ENCODE results near the gene CTNNA1.

Gene CTNNA1

GRCh38 chr5:138954257-138955012 is 201.2 kb downstream of the CTNNA1 start:
- no peaks in the 10 kb centered on the region for H3K27me3 ChIP-seq (ENCODE audit: control insufficient read depth in 5 of 5, insufficient read depth in 4 of 5, low read length in 5 of 5)
- no peaks in the 10 kb centered on the region for H3K9me3 ChIP-seq (ENCODE audit: control insufficient read depth in 5 of 5, low read length in 5 of 5)
- no peaks in the 10 kb centered on the region for H3K36me3 ChIP-seq (ENCODE audit: control insufficient read depth in 5 of 5, insufficient read depth in 5 of 5, low read length in 5 of 5)
- peaks cover 24 to 64% (median 57%) of the 10 kb centered on the region in 5 donors for H3K4me1 ChIP-seq (ENCODE audit: control insufficient read depth in 5 of 5, insufficient read depth in 5 of 5, low read length in 5 of 5)
- no peak overlapping the region for H3K4me3 ChIP-seq (ENCODE audit: low read depth in 1 of 5, low read length in 5 of 5)
- H3K9ac ChIP-seq (ENCODE audit: low read length in 5 of 5), result no peak overlapping the region
- H3K27ac ChIP-seq (ENCODE audit: low read depth, low read length), result peak overlapping the region; percentile 69

GRCh38 chr5:138955013-138955660 is 201.9 kb downstream of the CTNNA1 start:
- H3K9ac ChIP-seq (ENCODE audit: low read length in 5 of 5), result no peak overlapping the region
- peak overlapping the region; percentile 69 for H3K27ac ChIP-seq (ENCODE audit: low read depth, low read length)
- no peaks in the 10 kb centered on the region for H3K27me3 ChIP-seq (ENCODE audit: control insufficient read depth in 5 of 5, insufficient read depth in 4 of 5, low read length in 5 of 5)
- no peaks in the 10 kb centered on the region for H3K36me3 ChIP-seq (ENCODE audit: control insufficient read depth in 5 of 5, insufficient read depth in 5 of 5, low read length in 5 of 5)
- H3K9me3 ChIP-seq (ENCODE audit: control insufficient read depth in 5 of 5, low read length in 5 of 5), result no peaks in the 10 kb centered on the region
- H3K4me3 ChIP-seq (ENCODE audit: low read depth in 1 of 5, low read length in 5 of 5), result no peak overlapping the region
- peaks cover 24 to 57% (median 52%) of the 10 kb centered on the region in 5 donors for H3K4me1 ChIP-seq (ENCODE audit: control insufficient read depth in 5 of 5, insufficient read depth in 5 of 5, low read length in 5 of 5)

- H3K27me3 ChIP-seq (ENCODE audit: control insufficient read depth in 5 of 5, insufficient read depth in 4 of 5, low read length in 5 of 5), result no peaks in the 10 kb centered on the region
- H3K27ac ChIP-seq (ENCODE audit: low read depth, low read length), result no peak overlapping the region
- H3K4me1 ChIP-seq (ENCODE audit: control insufficient read depth in 5 of 5, insufficient read depth in 5 of 5, low read length in 5 of 5), result peaks cover 22 to 51% (median 46%) of the 10 kb centered on the region in 5 donors
- no peaks in the 10 kb centered on the region for H3K36me3 ChIP-seq (ENCODE audit: control insufficient read depth in 5 of 5, insufficient read depth in 5 of 5, low read length in 5 of 5)
- no peak overlapping the region for H3K9ac ChIP-seq (ENCODE audit: low read length in 5 of 5)
- no peaks in the 10 kb centered on the region for H3K9me3 ChIP-seq (ENCODE audit: control insufficient read depth in 5 of 5, low read length in 5 of 5)
- no peak overlapping the region for H3K4me3 ChIP-seq (ENCODE audit: low read depth in 1 of 5, low read length in 5 of 5)
Observed at GRCh38 chr5:138955671-138956295, 202.6 kb downstream of the CTNNA1 start.

DNA sequence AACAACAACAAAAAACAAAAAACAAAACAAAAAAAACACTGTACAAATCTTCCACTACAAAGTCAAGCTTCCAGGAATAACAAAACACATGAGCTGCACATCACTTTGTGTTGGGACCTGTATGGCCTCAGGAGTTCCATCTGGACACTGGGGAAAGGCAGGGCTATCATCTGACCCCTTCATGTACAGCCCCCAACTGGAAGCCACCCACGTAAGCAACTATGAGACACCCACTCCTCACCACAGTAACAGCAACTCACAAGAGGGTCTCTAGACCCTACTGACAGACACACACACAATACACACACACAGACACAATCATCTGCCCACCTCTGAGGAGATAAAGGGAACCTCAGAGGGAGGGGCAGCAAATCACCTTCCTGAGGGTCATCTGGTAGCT is 203.6 kb downstream of the CTNNA1 start:
- H3K4me1 ChIP-seq (ENCODE audit: control insufficient read depth in 5 of 5, insufficient read depth in 5 of 5, low read length in 5 of 5), result peaks cover 22 to 43% (median 41%) of the 10 kb centered on the region in 5 donors
- H3K36me3 ChIP-seq (ENCODE audit: control insufficient read depth in 5 of 5, insufficient read depth in 5 of 5, low read length in 5 of 5), result no peaks in the 10 kb centered on the region
- H3K27me3 ChIP-seq (ENCODE audit: control insufficient read depth in 5 of 5, insufficient read depth in 4 of 5, low read length in 5 of 5), result no peaks in the 10 kb centered on the region
- H3K9ac ChIP-seq (ENCODE audit: low read length in 5 of 5), result no peak overlapping the region
- H3K4me3 ChIP-seq (ENCODE audit: low read depth in 1 of 5, low read length in 5 of 5), result no peak overlapping the region
- H3K27ac ChIP-seq (ENCODE audit: low read depth, low read length), result no peak overlapping the region
- no peaks in the 10 kb centered on the region for H3K9me3 ChIP-seq (ENCODE audit: control insufficient read depth in 5 of 5, low read length in 5 of 5)

DNA sequence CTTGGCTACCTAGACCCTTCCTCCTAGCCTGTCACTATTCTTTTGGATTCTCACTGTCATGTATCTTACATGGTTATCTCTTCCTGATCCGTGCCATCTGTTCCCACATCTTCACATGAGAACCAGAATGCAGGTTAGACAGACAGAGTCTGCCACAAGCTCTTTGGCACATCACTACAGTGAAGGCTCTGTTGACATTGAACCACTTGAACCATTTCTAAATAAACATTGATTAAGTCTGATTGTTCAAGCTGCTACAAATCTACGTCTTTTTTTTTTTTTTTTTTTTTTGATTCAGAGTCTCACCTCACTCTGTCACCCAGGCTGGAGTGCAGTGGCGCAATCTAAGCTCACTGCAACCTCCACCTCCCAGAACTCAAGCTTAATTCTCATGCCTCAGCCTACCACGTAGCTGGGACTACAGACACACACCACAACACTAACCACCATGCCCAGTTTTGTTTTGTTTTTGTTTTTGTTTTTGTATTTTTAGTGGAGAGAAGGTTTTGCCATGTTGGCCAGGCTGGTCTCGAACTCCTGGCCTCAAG is 207.0 kb downstream of the CTNNA1 start:
- H3K9ac ChIP-seq (ENCODE audit: low read length in 5 of 5), result no peak overlapping the region
- no peaks in the 10 kb centered on the region for H3K27me3 ChIP-seq (ENCODE audit: control insufficient read depth in 5 of 5, insufficient read depth in 4 of 5, low read length in 5 of 5)
- peaks cover 0 to 18% (median 11%) of the 10 kb centered on the region in 5 donors for H3K4me1 ChIP-seq (ENCODE audit: control insufficient read depth in 5 of 5, insufficient read depth in 5 of 5, low read length in 5 of 5)
- no peak overlapping the region for H3K27ac ChIP-seq (ENCODE audit: low read depth, low read length)
- H3K9me3 ChIP-seq (ENCODE audit: control insufficient read depth in 5 of 5, low read length in 5 of 5), result no peaks in the 10 kb centered on the region
- H3K4me3 ChIP-seq (ENCODE audit: low read depth in 1 of 5, low read length in 5 of 5), result no peak overlapping the region
- no peaks in the 10 kb centered on the region for H3K36me3 ChIP-seq (ENCODE audit: control insufficient read depth in 5 of 5, insufficient read depth in 5 of 5, low read length in 5 of 5)

DNA sequence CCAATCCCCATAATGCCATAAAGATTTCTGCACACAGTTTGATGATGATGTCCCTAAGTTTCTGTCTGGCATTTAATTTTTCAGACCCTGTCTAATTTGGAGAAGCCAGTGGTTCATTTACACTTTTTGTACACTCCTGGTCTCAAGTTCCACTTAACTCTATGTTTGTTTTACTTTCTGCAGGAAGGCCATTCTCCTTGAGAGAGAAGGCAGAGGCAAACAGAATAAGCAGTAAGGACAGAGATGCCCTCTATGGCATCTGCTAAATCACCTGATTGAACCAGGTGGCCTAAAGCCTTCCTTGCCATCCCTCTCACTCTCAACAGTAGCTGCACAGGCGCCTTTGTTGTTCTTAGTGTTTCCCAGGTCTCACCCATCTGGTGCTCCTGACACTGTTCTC is 208.0 kb downstream of the CTNNA1 start:
- no peaks in the 10 kb centered on the region for H3K36me3 ChIP-seq (ENCODE audit: control insufficient read depth in 5 of 5, insufficient read depth in 5 of 5, low read length in 5 of 5)
- peaks cover 0 to 10% (median 4%) of the 10 kb centered on the region in 5 donors for H3K4me1 ChIP-seq (ENCODE audit: control insufficient read depth in 5 of 5, insufficient read depth in 5 of 5, low read length in 5 of 5)
- H3K9ac ChIP-seq (ENCODE audit: low read length in 5 of 5), result no peak overlapping the region
- H3K27ac ChIP-seq (ENCODE audit: low read depth, low read length), result no peak overlapping the region
- no peaks in the 10 kb centered on the region for H3K9me3 ChIP-seq (ENCODE audit: control insufficient read depth in 5 of 5, low read length in 5 of 5)
- no peaks in the 10 kb centered on the region for H3K27me3 ChIP-seq (ENCODE audit: control insufficient read depth in 5 of 5, insufficient read depth in 4 of 5, low read length in 5 of 5)
- H3K4me3 ChIP-seq (ENCODE audit: low read depth in 1 of 5, low read length in 5 of 5), result no peak overlapping the region

DNA sequence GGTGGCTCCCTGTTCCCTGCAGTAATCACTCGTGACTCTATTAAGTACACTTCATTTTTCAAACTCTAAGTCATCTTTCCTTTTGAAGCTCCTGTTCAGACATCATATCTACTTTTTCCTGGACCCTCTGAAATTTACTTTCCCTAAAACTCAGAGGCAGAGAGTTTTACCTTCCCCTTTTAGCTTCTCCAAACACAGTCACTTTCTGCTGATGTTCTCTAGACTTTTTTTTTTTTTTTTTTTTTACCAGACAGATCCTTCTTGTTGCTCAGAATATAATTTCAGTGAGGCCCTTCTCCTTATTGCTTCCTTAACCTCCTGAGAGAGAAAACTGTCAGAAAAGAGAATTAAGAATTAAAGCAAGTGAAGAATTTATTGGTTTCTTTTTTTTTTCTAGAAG is 208.5 kb downstream of the CTNNA1 start:
- H3K27ac ChIP-seq (ENCODE audit: low read depth, low read length), result no peak overlapping the region
- no peaks in the 10 kb centered on the region for H3K36me3 ChIP-seq (ENCODE audit: control insufficient read depth in 5 of 5, insufficient read depth in 5 of 5, low read length in 5 of 5)
- H3K9me3 ChIP-seq (ENCODE audit: control insufficient read depth in 5 of 5, low read length in 5 of 5), result no peaks in the 10 kb centered on the region
- H3K27me3 ChIP-seq (ENCODE audit: control insufficient read depth in 5 of 5, insufficient read depth in 4 of 5, low read length in 5 of 5), result no peaks in the 10 kb centered on the region
- H3K4me3 ChIP-seq (ENCODE audit: low read depth in 1 of 5, low read length in 5 of 5), result no peak overlapping the region
- H3K4me1 ChIP-seq (ENCODE audit: control insufficient read depth in 5 of 5, insufficient read depth in 5 of 5, low read length in 5 of 5), result peaks cover 0 to 10% (median 4%) of the 10 kb centered on the region in 5 donors
- H3K9ac ChIP-seq (ENCODE audit: low read length in 5 of 5), result no peak overlapping the region

DNA sequence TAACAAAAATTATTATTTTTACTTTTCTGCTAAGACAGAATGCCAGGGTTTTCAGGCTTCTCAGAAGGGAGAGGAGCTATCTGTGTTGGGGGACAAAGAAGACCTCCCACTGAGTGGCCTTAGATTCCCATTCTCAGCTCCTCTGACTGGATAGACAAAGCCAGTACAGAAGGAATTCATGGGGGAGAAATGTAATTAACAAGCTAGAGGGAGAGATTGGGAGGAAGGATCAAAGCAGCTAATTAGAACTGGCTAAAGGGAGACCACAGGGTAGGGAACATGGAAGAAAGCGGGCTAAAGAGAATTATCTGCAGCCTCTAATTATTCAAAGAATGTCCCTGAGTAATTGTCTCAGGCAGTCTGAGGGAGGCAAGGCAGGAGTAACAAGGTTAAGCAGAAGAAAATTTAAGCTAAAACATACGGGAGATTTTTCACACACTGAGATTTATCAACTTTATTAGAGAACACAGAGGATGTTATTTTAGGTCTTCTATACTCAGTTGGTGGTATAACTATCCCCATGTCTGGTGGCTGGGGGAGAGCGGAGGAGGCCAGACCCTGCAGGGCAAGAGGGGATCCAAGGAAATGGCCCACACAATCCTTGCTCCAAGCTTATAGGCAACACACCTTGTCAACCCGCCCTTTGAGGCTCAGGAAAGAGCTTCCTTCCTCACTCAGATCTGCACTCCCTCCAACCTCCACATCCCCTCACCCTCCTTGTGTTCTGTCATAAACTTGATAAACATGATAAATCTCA is 209.6 kb downstream of the CTNNA1 start:
- Histone ChIP-seq H3K27ac (ENCODE audit: low read depth, low read length) (no peak overlapping the region), H3K4me3 (ENCODE audit: low read depth in 1 of 5, low read length in 5 of 5) (no peak overlapping the region), H3K4me1 (ENCODE audit: control insufficient read depth in 5 of 5, insufficient read depth in 5 of 5, low read length in 5 of 5) (peaks cover 0 to 10% (median 4%) of the 10 kb centered on the region in 5 donors), H3K36me3 (ENCODE audit: control insufficient read depth in 5 of 5, insufficient read depth in 5 of 5, low read length in 5 of 5) (no peaks in the 10 kb centered on the region), H3K9me3 (ENCODE audit: control insufficient read depth in 5 of 5, low read length in 5 of 5) (no peaks in the 10 kb centered on the region), H3K9ac (ENCODE audit: low read length in 5 of 5) (no peak overlapping the region), H3K27me3 (ENCODE audit: control insufficient read depth in 5 of 5, insufficient read depth in 4 of 5, low read length in 5 of 5) (no peaks in the 10 kb centered on the region)

DNA sequence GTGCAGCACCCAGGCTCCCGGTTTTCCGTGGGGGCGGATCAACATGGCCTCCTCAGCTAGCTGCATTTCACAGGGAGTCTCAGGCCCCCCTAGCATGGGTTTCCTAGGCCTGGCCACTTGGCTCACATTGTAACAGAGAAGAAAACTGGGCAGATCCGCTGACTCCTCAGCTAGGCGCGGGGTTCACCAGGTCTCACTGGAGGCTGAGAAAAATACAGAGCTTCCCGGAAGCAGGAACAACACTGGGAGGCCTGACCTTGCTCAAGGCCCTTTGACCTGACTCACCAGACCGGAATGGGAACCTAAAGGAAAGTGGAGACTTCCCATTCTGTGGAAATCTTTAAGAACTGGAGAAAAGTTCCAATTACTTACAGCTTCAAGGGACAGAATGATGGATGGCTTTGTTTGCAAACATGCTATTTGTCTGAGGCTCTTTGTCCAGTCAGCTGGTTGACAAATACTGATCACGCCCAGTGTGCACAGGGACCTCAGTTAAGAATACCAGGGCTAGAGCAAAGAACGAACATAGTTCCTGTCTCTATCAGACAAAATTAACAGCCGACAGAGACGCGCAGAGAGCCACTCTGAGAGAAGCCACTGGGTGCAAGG is 210.6 kb downstream of the CTNNA1 start:
- Histone ChIP-seq H3K27ac (ENCODE audit: low read depth, low read length) (no peak overlapping the region), H3K4me3 (ENCODE audit: low read depth in 1 of 5, low read length in 5 of 5) (no peak overlapping the region), H3K27me3 (ENCODE audit: control insufficient read depth in 5 of 5, insufficient read depth in 4 of 5, low read length in 5 of 5) (no peaks in the 10 kb centered on the region), H3K9ac (ENCODE audit: low read length in 5 of 5) (no peak overlapping the region), H3K36me3 (ENCODE audit: control insufficient read depth in 5 of 5, insufficient read depth in 5 of 5, low read length in 5 of 5) (no peaks in the 10 kb centered on the region), H3K9me3 (ENCODE audit: control insufficient read depth in 5 of 5, low read length in 5 of 5) (no peaks in the 10 kb centered on the region), H3K4me1 (ENCODE audit: control insufficient read depth in 5 of 5, insufficient read depth in 5 of 5, low read length in 5 of 5) (peaks cover 0 to 10% (median 4%) of the 10 kb centered on the region in 5 donors)
